Amygdala (tissue), 56 donors: ENCODE measurements around the gene CD151.

ENCODE experiments used
- DNase-seq, 56 donors: peaks; one replicate each; lab custom pipeline; 2025; lab: John Stamatoyannopoulos, UW

The CD151 gene

GRCh38 chr11:812390-812789 is 20.4 kb upstream of the CD151 start:
- no peak for DNase-seq

GRCh38 chr11:813072-813455 is 19.7 kb upstream of the CD151 start:
- no peak for DNase-seq

GRCh38 chr11:813456-814096 is 19.2 kb upstream of the CD151 start:
- DNase-seq = no peak

GRCh38 chr11:815675-816432 is 16.9 kb upstream of the CD151 start:
- DNase-seq = no peak

GRCh38 chr11:816433-816779 is 16.3 kb upstream of the CD151 start:
- no peak for DNase-seq

- no peak for DNase-seq
Observed at GRCh38 chr11:818396-819128, 14.2 kb upstream of the CD151 start, which contains the start of gene PNPLA2. TSS of gene PNPLA2 (plus strand) at chr11:818914. CDS start at chr11:819719, 805 bp downstream.

- peak; percentile 22 to 94 (median 82) for DNase-seq
Observed at GRCh38 chr11:819129-819931, 13.4 kb upstream of the CD151 start.

- DNase-seq = peak in 31 of 56 donors; percentile 31 to 75 (median 57)
Observed at GRCh38 chr11:819943-820649, 12.7 kb upstream of the CD151 start.

GRCh38 chr11:820655-821511 is 11.9 kb upstream of the CD151 start:
- DNase-seq = peak in 20 of 56 donors; percentile 17 to 70 (median 40)

- peak in 6 of 56 donors; percentile 28 to 41 (median 34) for DNase-seq
Observed at GRCh38 chr11:821512-822371, 11.0 kb upstream of the CD151 start.

GRCh38 chr11:823441-824291 is 9.1 kb upstream of the CD151 start:
- no peak for DNase-seq

- peak in 11 of 56 donors; percentile 17 to 60 (median 44) for DNase-seq
Observed at GRCh38 chr11:824292-824880, 8.4 kb upstream of the CD151 start.

GRCh38 chr11:824942-825341 is 7.8 kb upstream of the CD151 start:
- no peak for DNase-seq

GRCh38 chr11:825366-826226 is 7.2 kb upstream of the CD151 start:
- no peak for DNase-seq

GRCh38 chr11:826227-826621 is 6.5 kb upstream of the CD151 start:
- no peak for DNase-seq

GRCh38 chr11:826836-827145 is 6.0 kb upstream of the CD151 start:
- DNase-seq = no peak
